8988T (cell line): ENCODE data around the gene PAQR7.
A peak's percentile ranks its signal among the peaks of the same experiment; 100 is the strongest.

Experiments used
- DNase-seq: peaks from one replicate; pipeline ENCODE4 v3.0.0; 2011

The PAQR7 gene

DNA sequence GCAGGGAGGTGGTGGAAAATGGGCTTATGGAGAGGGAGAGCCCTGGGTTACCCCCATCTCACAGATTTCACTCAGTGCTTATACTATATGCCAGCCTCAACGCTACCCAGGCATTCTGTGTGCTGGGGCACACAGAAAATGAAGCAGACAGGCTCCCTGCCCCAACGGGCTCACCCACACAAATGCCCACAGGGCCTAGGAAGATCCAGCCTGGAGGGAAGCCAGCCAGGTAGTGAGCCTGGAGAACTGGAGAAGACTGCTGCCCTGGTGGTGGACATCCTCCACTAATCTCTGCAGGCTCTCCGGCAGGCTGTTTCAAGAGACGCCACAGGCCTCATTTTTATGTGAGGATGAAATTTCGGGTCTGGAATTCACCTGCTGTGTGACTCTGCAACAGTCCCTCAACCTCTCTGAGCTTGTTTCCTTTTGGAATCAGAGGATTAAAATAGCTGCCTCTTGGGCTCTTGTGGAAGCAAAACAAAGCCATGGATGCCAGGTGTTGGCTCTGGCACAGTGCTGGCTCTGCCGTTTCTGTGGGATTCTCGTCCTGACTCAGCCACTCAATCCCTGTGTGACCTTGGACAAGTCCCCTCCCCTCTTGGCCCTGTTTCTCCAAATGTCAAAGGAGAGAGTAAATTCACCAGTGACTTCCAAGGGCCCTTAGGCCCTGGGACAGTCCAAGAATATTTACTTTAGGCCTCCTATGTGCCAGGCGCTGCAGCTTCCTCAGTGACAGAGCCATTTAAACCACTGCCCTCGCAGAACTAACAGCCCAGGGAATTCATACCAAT lies 3.6 kb downstream of the PAQR7 start:
- no peak for DNase-seq

DNA sequence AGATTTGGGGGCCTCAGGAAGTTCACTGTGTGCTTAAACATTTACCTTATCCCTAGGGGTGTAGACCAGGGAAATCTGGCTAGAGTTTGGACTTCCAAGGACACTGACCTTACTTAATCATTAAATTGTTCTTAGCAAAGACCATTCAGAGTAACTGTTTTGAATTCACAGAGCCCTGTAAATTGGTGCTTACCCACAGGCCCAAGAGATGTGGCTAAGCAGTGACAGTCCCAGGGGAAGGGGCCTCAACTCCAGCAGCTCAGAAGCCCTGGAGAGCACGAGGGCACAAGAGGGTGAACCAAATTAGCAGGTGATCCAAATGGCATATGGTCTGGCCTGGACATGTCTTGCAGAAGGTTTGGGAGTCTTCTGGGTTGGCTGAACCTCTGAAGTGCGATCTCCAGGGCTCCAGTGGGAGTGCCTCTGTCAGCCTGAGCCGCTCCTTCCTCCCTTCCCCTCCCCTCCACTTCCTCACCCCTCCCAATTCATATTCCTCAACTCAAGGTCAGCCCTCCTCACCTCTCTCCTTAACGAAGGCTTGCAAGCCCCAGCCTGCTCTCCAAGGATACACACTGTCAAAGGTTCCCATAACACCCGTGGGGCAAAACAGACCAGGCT lies 4.3 kb downstream of the PAQR7 start:
- DNase-seq, result no peak

DNA sequence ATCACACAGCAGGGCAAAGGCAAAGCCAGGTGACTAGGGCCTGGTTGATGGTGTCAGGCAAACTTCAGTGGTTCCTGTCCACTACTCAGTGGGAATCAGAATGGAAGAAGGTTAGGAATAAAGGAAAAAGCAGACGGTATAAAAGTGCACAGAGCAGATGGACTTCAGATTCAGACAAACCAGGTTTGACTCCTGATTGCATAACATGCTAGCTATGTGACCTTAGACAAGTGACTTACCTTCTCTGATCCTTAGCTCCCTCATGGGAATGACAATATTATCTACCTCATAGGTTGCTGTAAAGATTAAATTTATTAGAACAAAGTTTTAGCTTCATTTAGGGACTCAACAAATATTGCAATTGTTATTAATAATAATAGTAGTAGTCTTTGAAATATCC lies 4.9 kb downstream of the PAQR7 start:
- no peak for DNase-seq

DNA sequence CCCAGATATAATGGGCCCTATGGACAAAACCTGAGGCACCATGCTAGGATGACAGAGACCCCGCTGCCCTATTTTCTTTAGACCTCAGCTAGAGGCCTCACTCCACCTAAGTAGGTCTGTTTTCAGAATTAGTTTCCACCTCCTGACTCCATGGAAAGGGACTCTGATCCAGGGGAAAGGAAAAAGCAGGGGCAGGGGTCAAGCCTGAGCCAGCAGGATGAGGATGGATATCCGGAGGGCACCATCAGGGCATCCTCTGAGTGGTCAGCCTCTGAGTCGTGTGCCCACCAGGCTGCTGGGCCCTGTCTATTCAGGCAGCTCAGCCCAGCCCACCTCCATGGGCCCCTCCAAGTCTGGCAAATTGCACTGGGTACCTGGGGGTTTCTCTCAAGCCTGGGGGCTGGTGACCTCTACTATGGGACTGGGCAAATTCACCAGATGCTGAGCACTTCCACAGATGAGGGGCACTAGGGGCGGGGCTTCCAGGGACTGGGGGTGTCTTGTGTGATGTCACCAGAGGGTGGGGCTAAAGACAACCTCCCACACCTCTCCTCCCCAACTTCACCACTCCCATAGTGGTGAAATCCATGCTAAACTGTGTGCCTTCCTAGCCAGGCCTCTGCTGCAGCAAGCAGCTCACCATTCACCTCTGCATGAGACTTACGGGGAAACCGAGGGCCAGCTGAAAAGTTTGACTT lies 5.5 kb downstream of the PAQR7 start:
- no peak for DNase-seq

DNA sequence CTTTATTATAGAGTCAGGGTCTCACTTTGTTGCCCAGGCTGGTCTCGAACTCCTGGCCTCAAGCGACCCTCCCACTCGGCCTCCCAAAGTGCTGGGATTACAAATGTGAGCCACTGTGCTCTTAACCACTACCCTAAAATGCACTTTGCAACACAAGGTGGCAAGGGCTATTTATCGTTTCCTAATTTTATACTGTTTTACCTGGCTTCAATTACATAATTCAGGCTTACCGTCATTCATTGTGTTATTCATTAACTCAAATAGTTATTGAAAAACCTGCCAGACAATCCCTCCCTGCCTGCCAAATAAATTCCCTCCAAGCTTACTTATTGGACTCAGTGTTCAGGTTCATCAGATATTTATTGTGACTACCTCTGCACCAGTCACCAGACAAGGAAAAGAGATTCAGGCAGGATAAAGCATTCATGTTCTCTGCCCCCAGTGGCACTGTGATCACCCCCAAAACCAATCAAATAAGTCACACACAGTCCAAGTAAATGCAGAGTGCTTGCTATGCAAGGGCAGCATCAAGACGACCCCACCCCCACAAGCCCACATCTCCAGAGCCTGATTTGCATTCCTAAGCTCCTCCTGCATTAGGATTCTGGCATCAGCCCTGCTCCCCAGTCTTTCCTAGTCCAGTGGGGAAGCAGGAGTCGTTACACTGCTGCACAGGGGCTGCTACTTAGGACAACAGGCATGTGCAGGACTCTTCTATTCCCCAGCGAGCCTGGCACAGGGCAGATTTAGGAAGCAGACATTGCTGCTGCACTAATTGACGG lies 8.1 kb downstream of the PAQR7 start:
- no peak for DNase-seq

DNA sequence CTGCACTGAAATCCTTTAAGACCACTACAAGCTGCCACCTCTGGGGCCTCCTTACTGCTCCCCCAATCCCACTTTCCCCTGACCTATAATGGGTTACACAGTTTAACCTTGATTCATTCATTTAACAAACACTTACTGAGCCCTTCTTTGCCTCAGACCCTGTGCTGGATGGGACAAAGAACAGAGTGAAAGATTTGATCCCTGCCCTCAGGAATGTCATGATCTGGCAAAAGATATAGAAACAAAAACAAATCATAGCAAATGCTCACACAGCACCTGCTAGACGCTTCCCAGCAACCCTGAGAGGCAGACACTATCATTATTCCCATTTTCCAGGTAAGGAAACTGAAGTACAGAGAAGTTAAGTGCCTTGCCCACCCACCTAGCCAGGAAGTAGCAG lies 9.2 kb downstream of the PAQR7 start:
- DNase-seq, result no peak

DNA sequence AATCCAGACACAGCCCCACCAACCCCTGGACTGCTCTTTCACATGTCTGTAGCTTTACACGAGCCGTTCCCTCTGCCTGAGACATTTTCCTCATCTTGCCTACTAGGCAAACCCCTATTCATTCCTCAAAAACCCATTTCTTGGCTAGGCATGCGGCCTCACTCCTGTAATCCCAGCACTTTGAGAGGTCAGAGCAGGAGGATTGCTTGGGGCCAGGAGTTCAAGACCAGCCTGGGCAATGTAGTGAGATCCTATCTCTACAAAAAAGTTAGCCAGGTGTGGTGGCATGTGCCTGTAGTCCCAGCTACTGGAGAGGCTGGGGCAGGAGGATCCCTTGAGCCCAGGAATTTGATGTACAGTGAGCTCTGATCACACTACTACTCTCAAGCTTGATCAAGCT lies 11.1 kb downstream of the PAQR7 start:
- no peak for DNase-seq

DNA sequence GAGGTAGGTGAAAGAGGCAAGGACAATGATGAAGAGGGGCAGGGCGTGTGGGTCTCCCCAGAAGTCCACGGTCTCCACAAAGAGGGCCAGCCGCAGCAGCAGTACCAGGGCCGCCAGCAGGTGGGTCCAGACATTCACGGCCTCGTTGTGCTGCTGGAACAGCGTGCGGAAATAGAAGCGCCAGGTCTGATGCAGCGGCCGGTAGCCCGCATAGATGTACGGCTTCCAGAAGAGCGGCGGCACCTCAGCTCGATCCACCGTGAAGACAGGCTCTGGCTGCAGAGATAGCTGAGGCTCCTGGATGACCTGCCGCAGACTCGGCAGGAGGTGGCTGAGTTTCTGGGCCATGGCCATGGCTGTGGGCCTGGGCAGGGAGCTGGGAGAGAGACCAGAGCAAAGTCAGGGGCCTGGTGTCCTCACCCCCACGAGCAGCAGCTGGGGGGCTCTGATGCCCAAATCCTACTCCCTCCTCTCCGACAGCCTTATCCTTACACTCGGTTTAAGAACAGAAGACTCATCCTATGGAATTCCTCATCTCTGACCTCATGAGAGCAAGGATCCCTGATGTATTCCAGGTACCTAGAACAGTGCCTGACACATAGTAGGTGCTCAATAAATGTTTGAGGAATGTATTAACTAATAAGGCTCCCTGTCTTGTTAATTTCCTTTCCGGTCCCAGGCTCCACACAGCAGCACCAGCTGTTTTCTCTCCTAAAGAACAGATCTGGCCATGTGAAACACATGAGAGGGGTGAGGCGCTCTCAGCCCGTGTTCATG lies 11.8 kb downstream of the PAQR7 start:
- DNase-seq, result no peak

DNA sequence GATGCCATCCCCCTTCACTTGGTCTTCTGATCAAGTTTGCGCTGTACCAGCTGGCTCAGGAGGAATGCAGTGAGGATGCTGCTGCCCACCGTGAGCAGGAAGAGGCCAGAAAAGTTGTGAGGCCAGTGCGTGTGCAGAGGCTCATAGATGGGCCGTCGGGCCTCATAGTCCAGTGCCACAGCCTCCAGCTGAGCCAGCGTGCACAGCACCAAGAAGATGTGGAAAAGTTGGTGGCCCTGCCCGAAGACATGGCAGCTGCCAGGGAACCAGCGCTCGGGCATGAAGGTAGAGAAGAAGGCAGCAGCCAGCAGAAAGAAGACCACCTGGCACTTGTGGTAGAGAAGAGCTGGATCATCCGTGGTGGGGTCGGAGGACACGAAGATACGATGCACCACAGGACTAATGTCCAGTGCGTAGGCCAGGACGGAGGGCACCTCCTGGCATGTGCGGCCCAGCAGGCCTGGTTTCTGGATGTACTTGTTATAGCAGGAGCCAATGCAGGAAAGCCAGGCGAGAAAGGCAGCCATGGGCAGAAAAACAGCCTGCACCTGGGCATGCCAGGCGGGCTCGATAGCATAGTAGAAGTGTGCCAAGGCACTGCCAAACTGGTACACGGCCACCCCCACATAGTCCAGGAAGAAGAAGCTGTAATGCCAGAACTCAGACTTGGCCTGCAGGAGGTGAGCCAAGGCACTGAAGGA lies 12.6 kb downstream of the PAQR7 start:
- no peak for DNase-seq

DNA sequence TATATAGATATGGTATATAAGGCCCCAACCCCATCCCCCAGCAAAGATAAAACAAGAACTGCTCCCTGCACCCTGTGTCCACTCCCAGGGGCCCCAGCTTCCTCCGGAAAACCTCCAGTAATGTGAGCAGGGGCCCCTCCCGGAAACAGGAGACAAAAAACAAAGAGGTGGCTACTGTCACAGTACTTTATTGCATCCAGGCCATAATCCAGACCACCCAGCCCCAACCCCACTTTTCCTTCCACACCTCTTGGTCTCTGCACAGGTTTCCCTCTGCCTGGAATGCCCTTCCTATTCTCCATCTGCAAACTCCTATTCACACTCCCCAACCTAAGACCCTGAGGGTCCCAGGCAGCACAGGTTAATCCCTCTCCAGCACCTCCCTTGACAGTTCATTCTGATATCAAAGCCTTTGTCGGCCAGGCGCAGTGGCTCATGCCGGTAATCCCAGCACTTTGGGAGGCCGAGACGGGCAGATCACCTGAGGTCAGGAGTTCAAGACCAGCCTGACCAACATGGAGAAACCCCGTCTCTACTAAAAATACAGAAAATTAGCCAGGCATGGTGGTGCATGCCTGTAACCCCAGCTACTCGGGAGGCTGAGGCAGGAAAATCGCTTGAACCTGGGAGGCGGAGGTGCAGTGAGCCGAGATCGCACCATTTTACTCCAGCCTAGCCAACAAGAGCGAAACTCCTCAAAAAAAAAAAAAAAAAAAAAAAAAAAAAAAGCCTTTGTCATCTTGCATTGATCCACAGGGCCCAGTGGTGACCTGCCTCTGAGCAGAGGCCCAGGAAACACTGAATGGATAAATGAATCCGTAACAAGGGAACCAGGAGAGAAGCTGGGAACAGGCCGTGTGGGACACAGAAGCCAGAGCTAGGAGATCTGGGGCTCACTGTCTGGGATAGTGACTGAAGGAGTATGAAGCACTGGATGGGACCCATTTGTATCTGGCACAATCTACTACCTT lies 13.9 kb downstream of the PAQR7 start:
- DNase-seq, result no peak

DNA sequence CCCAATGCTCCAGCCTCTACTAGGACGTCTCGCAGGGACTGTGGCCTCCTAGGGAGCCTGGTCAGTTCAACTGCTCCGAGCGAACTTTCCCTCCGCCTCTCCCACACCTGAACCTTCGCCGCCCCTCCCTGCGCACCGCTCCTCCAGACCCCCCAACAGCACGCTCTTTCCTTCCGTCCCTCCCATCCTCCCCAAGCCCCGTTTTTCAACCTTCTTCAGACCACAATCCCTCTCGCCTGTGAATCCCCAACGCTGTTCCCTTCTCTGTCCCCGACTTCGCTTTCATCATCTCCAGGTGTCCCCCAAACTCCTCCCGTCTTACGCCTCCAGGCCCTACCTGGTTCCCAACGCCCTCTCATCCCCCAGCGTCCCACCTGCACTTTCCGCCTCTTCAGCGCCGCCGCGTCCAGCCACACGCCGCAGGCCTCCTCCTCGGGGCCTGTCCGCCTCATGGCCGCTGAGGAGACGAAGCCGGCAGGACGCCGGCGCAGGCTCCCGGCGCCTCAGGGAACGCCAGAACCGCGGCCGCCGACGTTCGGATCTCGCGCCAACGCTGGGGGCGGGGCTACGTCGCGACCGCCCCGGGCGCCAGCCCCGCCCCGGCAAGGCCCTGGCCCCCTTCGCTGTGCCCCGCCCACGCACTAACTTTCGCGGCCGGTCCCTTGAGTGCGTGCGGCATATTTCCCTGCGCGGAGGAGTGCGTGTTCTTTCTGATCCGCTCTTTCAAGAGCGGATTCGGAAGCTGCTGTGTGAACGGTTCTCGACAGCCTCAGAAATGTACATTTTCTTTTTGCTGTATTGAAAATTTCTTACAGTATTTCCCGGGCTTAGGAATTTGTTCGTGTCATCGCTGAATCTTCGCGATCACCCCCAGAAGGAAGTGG lies 16.4 kb downstream of the PAQR7 start, which contains the start of gene AUNIP:
AUNIP (minus strand) TSS at position 552 of the 884 bp plus-strand sequence; CDS start at position 452, 100 bp downstream.
- peak; percentile 51 for DNase-seq

DNA sequence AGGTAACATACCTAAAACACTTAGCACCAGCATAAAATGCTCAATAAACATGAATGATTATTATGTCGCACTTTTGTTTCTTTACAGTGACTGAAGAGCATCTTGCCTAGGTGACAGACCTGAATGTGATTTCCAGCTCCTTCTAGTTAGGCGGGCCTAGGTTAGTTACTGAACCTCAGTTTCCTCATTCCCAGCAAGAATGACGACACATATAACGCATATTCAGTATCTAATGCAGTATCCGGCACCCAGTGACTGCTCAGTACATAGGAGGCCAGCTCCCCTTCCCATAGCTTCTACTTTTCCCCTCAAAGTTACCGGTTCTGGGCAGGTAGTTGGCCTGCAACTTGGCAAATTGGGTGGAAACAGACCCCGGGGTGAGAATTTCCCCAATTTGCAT lies 17.0 kb downstream of the PAQR7 start:
- DNase-seq, result no peak

DNA sequence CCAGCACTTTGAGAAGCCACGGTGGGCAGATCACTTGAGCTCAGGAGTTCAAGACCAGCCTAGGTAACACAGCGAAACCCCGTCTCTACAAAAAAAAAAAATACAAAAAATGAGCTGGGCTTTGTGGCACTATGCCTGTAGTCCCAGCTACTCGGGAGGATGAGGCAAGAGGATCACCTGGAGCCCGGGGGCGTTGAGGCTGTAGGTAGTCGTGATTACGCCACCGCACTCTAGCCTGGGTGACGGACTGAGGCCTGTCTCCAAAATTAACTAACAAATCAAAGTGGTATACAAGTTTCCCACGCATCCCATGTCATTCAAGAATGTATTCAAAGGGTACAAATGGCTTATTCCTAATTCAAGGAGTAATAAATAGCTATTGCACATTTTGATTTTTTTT lies 18.7 kb downstream of the PAQR7 start:
- DNase-seq, result no peak

DNA sequence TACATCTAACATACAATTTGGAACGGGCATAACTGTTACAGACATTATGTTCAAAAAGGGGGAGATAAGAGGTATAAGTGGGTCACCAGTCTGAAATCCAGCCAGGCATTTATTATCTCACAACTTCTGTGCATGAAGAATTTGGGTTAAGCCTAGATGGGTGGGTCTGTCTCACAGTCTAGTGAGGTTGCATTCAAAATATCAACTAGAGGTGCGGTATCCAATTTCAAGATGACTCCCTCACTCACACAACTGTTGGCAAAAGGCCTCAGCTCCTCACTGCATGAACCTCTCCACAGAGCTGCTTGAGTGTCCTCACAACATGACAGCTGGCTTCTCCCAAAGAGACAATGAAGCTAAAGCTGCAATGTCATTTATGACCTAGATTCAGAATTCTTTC lies 21.0 kb downstream of the PAQR7 start:
- no peak for DNase-seq

DNA sequence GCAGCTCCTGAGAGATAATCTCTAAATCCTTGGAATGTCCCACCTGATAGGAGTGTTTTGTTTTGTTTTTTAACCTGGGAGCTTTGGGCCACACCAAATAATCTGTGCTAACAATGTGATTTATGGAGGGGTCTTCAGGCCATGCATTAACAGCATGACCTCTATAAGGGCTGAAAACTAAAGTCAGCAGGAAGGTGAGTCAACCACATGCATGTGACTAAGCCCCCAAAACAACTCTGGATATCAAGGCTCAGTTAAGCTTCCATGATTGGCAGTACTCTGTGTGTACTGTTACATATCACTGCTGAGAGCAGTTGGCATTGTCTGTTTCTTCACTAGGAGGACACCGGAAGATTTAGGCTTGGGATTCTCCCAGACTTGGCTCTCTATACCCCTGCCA lies 27.0 kb downstream of the PAQR7 start:
- DNase-seq, result no peak

DNA sequence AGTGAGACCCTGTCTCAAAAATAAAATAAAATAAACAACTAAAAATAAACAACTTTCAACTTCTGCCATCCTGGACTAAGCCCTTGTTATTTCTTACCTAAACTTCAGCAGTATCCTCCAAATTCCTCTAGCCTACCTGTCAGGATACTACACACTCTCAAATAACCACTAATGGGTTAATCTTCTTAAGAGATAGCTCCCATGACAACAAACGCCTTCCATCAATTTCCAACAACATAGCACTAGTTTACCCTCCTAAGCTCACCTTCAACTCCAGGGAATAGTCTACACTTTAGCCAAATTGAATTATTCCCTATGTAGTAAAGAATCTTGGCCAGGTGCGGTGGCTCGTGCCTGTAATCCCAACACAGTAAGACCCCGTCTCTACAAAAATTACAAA lies 27.6 kb downstream of the PAQR7 start:
- no peak for DNase-seq

DNA sequence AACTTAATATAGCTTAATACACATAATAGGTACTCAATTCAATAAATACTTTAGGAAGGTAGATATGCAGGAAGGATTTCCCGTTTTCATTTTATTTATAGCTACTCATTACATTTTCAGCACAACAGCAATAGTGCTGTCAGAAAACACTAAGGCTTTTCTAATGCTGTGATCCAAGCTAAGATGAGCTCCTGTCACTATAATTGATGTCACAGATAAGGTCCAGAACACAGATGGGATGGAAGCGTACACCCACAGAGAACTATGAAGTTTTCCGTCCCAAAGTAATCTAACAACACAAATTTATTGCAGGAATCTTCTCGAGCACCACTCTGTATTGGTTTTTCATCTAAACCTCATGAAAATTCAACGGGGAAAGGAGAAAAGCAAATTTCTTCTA lies 29.8 kb downstream of the PAQR7 start:
- DNase-seq, result no peak

DNA sequence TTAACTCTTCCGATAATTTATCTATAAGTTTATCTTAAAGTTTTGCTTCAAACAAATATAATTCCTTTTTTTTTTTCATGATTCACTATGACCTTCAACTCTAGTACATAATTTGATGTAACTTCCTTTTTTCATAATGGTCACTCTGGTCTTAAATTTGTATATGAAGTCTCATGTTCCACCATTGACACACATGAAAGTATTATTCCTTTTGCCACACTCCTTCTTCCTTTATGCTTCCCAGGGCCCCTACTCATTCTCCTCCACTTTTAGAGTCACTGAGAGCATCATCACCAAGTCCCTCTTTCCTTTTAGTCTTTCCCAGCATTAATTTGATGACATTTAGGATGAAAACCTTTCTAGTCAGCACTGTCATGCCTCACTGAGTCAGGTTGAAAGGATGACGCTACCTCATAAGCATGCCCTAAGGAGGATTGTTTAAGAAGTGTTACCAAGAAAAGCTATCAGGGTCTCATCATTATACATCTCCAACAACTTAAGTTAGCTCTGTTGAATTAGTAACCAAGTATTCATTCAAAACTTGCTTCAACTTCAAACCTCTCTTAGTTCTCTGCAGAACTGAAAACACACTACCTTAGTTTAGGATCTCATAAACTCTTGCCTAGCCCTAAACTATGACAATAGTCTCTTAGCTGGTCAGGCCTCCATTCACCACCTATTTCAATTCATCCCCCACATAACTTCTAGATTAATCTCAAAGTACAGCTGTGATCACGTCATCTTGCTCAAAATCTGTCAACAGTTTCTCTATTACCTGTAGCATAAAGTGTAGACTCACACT lies 30.8 kb downstream of the PAQR7 start:
- DNase-seq, result no peak

DNA sequence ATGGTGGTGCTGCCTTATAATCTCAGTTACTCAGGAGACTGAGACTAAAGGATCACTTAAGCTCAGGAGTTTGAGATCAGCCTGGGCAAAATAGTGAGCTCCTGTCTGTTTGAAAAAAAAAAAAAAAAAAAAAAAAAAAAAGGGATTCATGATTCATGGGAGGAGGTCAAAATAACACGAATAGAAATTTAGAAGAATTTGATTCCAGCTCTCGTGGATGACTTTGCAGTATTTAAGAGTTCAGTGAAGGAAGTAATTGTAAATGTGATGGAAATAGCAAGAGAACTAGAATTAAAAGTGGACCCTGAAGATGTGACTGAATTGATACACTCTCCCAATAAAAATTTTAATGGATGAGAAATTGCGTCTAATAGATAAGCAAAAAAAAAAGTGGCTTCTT lies 32.0 kb downstream of the PAQR7 start:
- DNase-seq, result no peak
